ENCODE data around the gene C6orf120.
A peak's percentile ranks its signal among the peaks of the same experiment; 100 is the strongest.

The C6orf120 gene

DNA sequence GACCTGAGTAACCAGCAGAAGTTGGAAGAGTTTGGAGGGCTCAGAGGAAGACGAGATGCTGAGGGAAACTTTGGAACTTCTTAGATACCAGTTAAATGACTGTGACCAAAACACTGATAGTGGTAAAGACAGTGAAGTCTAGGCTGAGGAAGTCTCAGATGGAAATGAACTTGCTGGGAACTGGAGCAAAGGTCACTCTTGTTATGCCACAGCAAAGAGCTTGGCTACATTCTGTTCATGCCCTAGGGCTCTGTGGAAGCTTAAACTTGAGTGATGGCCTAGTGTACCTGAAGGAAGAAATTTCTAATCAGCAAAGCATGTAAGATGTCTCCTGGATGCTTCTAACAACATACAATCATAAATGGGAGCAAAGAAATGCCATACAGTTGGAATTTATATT lies 24.8 kb upstream of the C6orf120 start:
- TF ChIP-seq, protein P1, sequence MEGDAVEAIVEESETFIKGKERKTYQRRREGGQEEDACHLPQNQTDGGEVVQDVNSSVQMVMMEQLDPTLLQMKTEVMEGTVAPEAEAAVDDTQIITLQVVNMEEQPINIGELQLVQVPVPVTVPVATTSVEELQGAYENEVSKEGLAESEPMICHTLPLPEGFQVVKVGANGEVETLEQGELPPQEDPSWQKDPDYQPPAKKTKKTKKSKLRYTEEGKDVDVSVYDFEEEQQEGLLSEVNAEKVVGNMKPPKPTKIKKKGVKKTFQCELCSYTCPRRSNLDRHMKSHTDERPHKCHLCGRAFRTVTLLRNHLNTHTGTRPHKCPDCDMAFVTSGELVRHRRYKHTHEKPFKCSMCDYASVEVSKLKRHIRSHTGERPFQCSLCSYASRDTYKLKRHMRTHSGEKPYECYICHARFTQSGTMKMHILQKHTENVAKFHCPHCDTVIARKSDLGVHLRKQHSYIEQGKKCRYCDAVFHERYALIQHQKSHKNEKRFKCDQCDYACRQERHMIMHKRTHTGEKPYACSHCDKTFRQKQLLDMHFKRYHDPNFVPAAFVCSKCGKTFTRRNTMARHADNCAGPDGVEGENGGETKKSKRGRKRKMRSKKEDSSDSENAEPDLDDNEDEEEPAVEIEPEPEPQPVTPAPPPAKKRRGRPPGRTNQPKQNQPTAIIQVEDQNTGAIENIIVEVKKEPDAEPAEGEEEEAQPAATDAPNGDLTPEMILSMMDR (IDR thresholded peaks at IDR 0.05; ENCODE audit: insufficient read depth, low read depth, low read length, missing control alignments): no peak
- peak; percentile 35 for DNase-seq (ENCODE audit: low read depth)
- no peak overlapping the region for H3K4me3 ChIP-seq (ENCODE audit: low read length)

DNA sequence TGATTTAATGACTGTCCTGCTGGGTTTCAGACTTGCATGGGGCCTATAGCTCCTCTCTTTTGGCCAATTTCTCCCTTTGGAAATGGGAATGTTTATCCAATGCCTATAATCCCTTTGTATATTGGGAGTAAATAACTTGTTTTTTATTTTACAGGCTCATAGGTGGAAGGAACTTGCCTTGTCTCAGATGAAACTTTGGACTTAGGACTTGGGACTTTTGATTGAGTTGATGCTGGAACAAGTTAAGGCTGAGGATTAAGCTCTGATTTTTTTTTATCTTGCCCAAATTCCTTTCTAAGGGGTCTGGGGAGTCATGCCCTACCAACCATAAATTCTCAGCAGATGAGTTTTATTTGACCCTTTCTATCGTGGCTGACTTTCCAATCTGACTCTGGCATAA lies 23.6 kb upstream of the C6orf120 start:
- no peak overlapping the region for H3K4me3 ChIP-seq (ENCODE audit: low read length)
- DNase-seq (ENCODE audit: low read depth): no peak
- TF ChIP-seq, protein P1 (IDR thresholded peaks at IDR 0.05; ENCODE audit: insufficient read depth, low read depth, low read length, missing control alignments): no peak

DNA sequence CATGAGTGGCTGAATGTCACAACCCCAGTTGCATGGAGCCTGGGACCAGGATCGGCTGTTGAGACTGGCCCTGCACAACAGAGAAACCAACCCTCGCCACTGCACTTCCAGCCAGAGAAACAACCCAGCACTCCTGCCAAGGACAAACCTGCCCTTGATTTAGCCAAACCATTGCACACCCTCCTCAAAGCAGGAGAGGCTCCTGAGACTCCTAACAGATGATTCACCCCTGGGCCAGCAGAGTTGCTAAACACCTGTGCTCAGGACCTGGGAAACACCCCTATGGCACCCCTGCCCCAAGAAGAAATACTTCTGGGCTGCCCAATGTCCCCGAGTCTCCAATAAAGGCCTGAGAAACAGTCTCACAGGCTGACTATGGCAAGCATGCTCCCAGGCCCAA lies 17.9 kb upstream of the C6orf120 start:
- TF ChIP-seq, protein P1 (IDR thresholded peaks at IDR 0.05; ENCODE audit: insufficient read depth, low read depth, low read length, missing control alignments): no peak
- H3K4me3 ChIP-seq (ENCODE audit: low read length): no peak overlapping the region
- peak; percentile 50 for DNase-seq (ENCODE audit: low read depth)

DNA sequence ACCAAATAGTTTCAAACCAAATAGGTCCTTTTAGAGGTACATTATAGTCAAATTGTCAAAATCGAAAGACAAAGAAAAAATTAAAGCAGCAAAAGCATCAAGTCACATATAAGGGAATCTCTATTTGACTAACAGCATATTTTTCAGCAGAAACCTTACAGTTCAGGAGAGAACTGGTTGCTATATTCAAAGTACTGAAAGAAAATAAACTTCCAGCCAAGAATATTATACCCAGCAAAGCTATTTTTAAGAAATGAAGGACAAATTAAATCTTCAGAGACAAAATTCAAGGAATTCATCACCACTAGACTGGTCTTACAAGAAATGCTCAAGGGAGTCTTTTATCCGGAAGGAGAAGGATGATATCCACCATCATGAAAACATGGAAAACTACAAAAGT lies 16.1 kb upstream of the C6orf120 start:
- DNase-seq (ENCODE audit: low read depth): no peak
- TF ChIP-seq, protein P1 (IDR thresholded peaks at IDR 0.05; ENCODE audit: insufficient read depth, low read depth, low read length, missing control alignments): no peak
- H3K4me3 ChIP-seq (ENCODE audit: low read length): no peak overlapping the region

DNA sequence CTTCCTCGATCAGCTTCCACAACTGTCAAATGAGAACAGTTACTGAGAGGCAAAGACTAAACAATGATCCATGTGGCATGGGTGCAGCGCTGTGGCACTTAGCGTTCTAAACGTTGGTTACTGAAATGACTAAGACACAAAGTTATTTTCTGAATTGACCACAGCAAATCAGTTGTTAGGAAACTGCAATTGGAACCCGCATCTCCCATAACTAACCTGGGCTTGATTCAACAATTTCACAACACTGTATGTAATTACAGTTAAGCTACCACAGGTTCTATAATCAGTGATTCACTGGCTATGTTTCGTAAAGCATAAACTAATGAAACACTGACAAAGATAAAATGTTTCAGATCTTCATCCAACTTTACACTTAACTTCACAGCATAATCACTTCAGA lies 12.6 kb upstream of the C6orf120 start:
- peak; percentile 89 for DNase-seq (ENCODE audit: low read depth)
- TF ChIP-seq, protein P1 (IDR thresholded peaks at IDR 0.05; ENCODE audit: insufficient read depth, low read depth, low read length, missing control alignments): no peak
- no peak overlapping the region for H3K4me3 ChIP-seq (ENCODE audit: low read length)

DNA sequence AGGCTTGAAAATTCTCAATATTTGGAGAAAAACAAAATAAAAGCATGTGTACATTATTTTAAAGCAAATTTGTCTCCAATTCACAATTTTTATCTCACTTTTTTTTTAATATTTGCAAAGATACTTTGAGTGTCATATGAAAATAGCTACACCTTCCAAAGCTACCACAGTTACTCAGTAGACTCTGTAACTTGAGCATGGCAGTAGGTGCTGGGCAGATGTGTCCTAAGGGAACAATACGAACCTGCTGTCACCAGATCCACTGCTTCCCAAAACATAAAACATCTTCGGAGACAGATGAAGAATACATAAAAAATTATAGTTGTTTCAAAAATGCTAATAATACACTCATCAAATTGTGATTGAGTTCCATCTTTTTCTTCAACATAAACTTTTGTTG lies 10.7 kb upstream of the C6orf120 start:
- H3K4me3 ChIP-seq (ENCODE audit: low read length): no peak overlapping the region
- TF ChIP-seq, protein P1 (IDR thresholded peaks at IDR 0.05; ENCODE audit: insufficient read depth, low read depth, low read length, missing control alignments): no peak
- DNase-seq (ENCODE audit: low read depth): no peak

DNA sequence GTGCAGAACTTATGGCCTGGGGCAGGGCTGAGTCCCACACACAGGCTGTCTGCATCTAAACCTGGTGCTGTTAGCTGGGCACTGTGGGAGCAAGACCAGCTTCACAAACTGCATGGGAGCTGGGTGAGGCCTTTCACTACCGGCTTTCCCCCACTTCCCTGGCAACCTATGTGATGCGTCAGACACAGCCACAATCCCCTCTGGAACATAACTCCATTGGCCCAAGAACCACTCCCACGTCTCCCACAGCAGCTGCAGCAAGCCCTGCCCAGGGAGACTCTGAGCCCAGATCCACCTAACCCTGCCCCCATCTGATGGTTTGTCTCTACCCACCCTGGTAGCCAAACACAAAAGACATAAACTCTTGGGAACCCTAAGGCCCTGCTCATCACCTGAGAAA lies 9.4 kb upstream of the C6orf120 start:
- TF ChIP-seq, protein P1 (IDR thresholded peaks at IDR 0.05; ENCODE audit: insufficient read depth, low read depth, low read length, missing control alignments): no peak
- DNase-seq (ENCODE audit: low read depth): no peak
- no peak overlapping the region for H3K4me3 ChIP-seq (ENCODE audit: low read length)

Measured in epithelial cell of esophagus (primary cell).